ENCODE results near the gene ARID5B. TPM values are rescaled to one million over a fixed set of nuclear protein-coding genes. Genes with fewer than 3 reads are reported as not detected.

Gene ARID5B
- total RNA-seq, 1 donor from 2014 or later = 0.62 TPM

DNA sequence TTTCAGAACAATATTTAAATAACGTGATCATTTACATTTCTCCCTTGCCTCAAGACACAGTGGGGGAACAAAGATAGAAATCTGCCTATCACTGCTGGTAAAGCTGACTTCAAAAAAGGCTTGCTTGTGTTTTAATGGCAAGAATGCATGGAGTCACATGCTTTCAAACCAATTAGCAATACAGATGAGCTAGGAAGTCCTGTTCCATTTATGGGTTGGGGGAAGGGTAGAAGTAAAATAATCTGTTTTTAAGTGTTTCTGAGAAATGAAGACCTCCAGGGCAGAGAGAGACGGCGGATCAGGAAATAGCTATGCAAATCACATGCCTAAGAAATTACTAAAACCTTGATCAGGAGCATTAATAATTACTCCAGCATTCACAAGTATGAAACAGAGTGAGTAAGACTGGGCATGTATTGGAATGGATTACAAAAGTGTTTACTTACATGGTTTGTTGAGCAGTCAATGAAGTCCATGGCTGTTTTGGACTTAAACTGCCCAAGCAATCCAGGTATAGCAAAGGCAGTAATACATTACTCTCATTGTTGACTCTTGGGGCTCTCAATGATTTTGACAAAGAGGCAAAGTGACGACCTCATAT lies 142.0 kb downstream of the ARID5B start:
- Mint-ChIP-seq H3K27me3 (ENCODE audit: unreplicated experiment) (no peaks in the 10 kb centered on the region), H3K27ac (ENCODE audit: unreplicated experiment) (no peak overlapping the region), H3K4me1 (ENCODE audit: unreplicated experiment) (peaks cover 15% of the 10 kb centered on the region)

DNA sequence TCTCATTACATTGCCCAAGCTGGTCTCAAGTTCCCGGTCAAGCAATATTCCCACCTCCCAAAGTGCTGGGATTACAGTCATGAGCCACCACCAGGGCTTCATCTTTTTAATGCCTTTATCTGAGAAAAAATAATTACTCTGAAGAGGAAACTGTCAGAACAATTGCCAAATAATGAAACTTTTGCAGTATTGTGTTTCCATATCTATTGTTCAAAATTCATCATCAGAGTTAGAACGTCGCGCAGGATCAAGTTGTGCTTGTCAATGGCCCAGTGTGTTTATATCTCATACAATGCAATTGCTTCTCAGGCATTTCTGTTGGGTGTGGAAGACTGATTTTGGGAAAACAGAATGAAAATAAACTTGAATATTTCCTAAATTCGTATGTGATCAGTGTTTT lies 143.1 kb downstream of the ARID5B start:
- H3K4me1 Mint-ChIP-seq (ENCODE audit: unreplicated experiment) = peaks cover 20% of the 10 kb centered on the region
- TF ChIP-seq, protein P1, sequence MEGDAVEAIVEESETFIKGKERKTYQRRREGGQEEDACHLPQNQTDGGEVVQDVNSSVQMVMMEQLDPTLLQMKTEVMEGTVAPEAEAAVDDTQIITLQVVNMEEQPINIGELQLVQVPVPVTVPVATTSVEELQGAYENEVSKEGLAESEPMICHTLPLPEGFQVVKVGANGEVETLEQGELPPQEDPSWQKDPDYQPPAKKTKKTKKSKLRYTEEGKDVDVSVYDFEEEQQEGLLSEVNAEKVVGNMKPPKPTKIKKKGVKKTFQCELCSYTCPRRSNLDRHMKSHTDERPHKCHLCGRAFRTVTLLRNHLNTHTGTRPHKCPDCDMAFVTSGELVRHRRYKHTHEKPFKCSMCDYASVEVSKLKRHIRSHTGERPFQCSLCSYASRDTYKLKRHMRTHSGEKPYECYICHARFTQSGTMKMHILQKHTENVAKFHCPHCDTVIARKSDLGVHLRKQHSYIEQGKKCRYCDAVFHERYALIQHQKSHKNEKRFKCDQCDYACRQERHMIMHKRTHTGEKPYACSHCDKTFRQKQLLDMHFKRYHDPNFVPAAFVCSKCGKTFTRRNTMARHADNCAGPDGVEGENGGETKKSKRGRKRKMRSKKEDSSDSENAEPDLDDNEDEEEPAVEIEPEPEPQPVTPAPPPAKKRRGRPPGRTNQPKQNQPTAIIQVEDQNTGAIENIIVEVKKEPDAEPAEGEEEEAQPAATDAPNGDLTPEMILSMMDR (IDR thresholded peaks at IDR 0.05; ENCODE audit: unreplicated experiment) = no peak
- no peaks in the 10 kb centered on the region for H3K9me3 Mint-ChIP-seq (ENCODE audit: unreplicated experiment)
- no peaks in the 10 kb centered on the region for H3K27me3 Mint-ChIP-seq (ENCODE audit: unreplicated experiment)
- no peaks in the 10 kb centered on the region for H3K36me3 Mint-ChIP-seq (ENCODE audit: low read depth, unreplicated experiment)
- no peak overlapping the region for H3K27ac Mint-ChIP-seq (ENCODE audit: unreplicated experiment)
- H3K4me3 Mint-ChIP-seq (ENCODE audit: unreplicated experiment) = no peak overlapping the region
- DNase-seq (ENCODE audit: low spot score) = no peak

More for the DNA sequence above, 142.0 kb downstream of the ARID5B start:
- Mint-ChIP-seq H3K9me3 (ENCODE audit: unreplicated experiment) (no peaks in the 10 kb centered on the region), H3K4me3 (ENCODE audit: unreplicated experiment) (no peak overlapping the region), H3K36me3 (ENCODE audit: low read depth, unreplicated experiment) (no peaks in the 10 kb centered on the region)
- TF ChIP-seq, protein P1 (IDR thresholded peaks at IDR 0.05; ENCODE audit: unreplicated experiment) = no peak
- no peak for DNase-seq (ENCODE audit: low spot score)

DNA sequence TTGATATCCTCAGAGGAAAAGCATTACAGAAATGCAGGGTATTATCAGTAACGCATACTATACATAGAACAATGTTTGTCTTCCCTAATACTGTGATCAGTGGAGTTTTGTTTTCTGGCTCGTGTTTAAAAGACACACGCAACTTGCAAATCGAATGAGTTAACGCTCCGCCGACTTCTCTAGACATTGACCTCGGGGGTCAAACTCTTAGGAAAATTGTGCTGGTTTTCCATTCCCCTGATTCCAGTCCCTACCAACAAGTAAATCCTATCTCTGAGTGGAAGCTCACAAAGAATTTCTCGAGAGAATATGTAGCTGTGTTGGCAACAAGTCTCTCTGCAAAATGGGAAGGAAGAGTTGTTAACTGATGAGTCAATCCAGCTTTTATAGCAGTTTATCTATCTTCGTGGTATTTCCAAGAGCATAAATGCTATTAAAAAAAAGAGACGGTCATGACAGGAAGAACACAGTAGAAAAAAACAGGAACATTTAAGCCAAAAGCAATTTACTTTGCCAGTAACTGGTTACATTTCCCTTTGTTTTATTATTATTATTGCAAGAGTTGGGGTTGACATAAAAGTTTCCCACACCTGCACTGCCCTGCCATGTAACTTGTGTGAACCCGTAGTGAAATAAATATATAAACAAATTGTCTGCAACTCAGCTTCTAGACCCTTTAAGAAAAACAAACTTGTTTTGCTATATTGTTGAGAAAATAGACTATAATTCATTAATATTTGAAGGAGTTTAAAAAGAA lies 144.4 kb downstream of the ARID5B start:
- peaks cover 20% of the 10 kb centered on the region for H3K4me1 Mint-ChIP-seq (ENCODE audit: unreplicated experiment)
- no peak for DNase-seq (ENCODE audit: low spot score)
- no peaks in the 10 kb centered on the region for H3K27me3 Mint-ChIP-seq (ENCODE audit: unreplicated experiment)
- H3K27ac Mint-ChIP-seq (ENCODE audit: unreplicated experiment) = no peak overlapping the region
- H3K9me3 Mint-ChIP-seq (ENCODE audit: unreplicated experiment) = no peaks in the 10 kb centered on the region
- no peak overlapping the region for H3K4me3 Mint-ChIP-seq (ENCODE audit: unreplicated experiment)
- H3K36me3 Mint-ChIP-seq (ENCODE audit: low read depth, unreplicated experiment) = no peaks in the 10 kb centered on the region
- TF ChIP-seq, protein P1 (IDR thresholded peaks at IDR 0.05; ENCODE audit: unreplicated experiment) = no peak

DNA sequence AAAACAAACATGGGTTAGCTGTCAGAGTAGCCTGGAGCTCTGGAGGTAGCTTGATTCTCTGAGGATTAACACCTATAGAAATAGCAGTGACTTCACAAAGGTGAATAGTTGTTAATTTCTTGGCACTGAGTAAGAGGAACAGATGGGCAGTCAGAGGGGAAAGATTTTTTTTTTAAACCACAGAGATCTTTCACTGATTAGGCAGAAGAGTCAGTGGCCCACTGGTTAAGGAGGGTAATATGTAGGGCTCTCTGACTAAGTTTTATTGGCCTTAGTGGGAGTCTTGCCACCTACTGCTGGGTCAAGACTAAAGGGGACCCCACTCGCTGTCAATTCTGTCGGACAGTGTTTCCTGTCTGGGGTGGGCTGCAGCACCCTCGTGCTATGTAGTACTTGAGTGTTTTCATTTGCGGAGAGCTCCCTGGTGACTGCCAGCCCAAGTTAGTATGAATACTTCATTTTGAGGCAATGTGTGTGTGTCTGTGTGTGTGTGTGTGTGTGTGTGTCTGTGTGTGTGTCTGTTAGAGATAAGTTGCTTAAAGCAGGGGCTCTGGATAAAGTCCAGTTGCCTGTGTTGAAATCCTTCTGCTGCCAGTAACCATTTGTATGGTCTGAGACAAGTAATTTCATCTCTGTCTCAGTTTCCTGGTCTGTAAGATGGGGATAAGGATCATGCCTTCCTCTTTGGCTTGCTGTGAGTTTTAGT lies 145.2 kb downstream of the ARID5B start:
- no peaks in the 10 kb centered on the region for H3K36me3 Mint-ChIP-seq (ENCODE audit: low read depth, unreplicated experiment)
- TF ChIP-seq, protein P1 (IDR thresholded peaks at IDR 0.05; ENCODE audit: unreplicated experiment) = no peak
- H3K4me3 Mint-ChIP-seq (ENCODE audit: unreplicated experiment) = no peak overlapping the region
- H3K9me3 Mint-ChIP-seq (ENCODE audit: unreplicated experiment) = no peaks in the 10 kb centered on the region
- no peaks in the 10 kb centered on the region for H3K27me3 Mint-ChIP-seq (ENCODE audit: unreplicated experiment)
- H3K4me1 Mint-ChIP-seq (ENCODE audit: unreplicated experiment) = peaks cover 20% of the 10 kb centered on the region
- H3K27ac Mint-ChIP-seq (ENCODE audit: unreplicated experiment) = no peak overlapping the region
- no peak for DNase-seq (ENCODE audit: low spot score)

Measured in endothelial cell (in vitro differentiated cells).